BJ (cell line): Measurements from ENCODE around the gene CCDC3. TPM values are rescaled to one million over a fixed set of nuclear protein-coding genes. Genes with fewer than 3 reads are reported as not detected.

Experiments used
- CTCF ChIA-PET: fragments of 350-600 bp; formaldehyde crosslinking; extraction: SDS; loops from one replicate; lab custom pipeline; 2021; ENCODE audit warnings: antibody characterized with exemption, inconsistent platforms; lab: Yijun Ruan, JAX
- POLR2A ChIA-PET: fragments of 300-600 bp; sonication (Branson Sonifier 250); formaldehyde crosslinking; extraction: SDS; loops from one replicate; lab custom pipeline; 2021; ENCODE audit warnings: antibody characterized with exemption; lab: Charles Lee
- DNase-seq: peaks from one replicate; pipeline ENCODE4 v3.0.0-alpha.2; 2011; ENCODE audit warnings: low read depth
- H3K27me3 ChIP-seq: 2 replicates; pipeline ENCODE4 v1.6.0; 2011; ENCODE audit warnings: low read length; ENCODE audit not compliant: control insufficient read depth, insufficient read depth
- H3K36me3 ChIP-seq: 2 replicates; pipeline ENCODE4 v1.5.1; 2011; ENCODE audit warnings: low read length; ENCODE audit not compliant: control insufficient read depth, insufficient read depth
- H3K4me3 ChIP-seq: 2 replicates; pipeline ENCODE4 v1.5.1; 2011; ENCODE audit warnings: low read depth, mild to moderate bottlenecking, control low read depth, low read length
- polyA plus RNA-seq: library from polyadenylated mRNA; depleted of rRNA; stranded (reverse); fragments of >200 nt; gene quantifications from 2 replicates; pipeline ENCODE4 v1.2.3, GENCODE V29; 2011
- TF ChIP-seq, protein P1 (sequence below): IDR thresholded peaks from 2 replicates; pipeline ENCODE4 v1.5.1; 2011; ENCODE audit warnings: low read depth, mild to moderate bottlenecking, control low read depth, inconsistent platforms, low read length, moderate library complexity; ENCODE audit not compliant: insufficient read depth

CCDC3 gene
- polyA plus RNA-seq, 1 experiment = 0.02 TPM

DNA sequence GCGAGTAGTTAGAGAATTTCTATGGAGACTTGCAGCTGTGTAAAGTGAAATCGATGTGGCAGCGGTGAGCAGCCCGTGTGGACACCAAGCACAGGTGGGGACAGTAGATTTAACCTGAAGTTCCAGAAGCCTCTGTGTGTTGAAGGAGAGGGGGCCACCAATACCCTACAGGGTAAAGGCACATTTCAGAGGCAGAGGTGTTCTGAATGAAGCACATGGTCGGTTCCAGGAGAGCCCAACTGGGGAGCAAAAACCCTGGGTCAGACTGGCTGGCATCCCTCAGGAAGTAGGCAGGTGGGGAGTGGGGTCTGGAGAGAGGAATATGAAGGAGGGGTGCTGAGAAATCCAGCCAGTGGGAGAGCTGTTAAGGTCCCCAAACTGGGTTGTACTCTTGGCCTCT lies 76.6 kb downstream of the CCDC3 start:
- H3K36me3 ChIP-seq = no peaks in the 10 kb centered on the region
- no peak for DNase-seq
- ChIA-PET CTCF (no interaction called here), POLR2A (no interaction called here)
- TF ChIP-seq, protein P1, sequence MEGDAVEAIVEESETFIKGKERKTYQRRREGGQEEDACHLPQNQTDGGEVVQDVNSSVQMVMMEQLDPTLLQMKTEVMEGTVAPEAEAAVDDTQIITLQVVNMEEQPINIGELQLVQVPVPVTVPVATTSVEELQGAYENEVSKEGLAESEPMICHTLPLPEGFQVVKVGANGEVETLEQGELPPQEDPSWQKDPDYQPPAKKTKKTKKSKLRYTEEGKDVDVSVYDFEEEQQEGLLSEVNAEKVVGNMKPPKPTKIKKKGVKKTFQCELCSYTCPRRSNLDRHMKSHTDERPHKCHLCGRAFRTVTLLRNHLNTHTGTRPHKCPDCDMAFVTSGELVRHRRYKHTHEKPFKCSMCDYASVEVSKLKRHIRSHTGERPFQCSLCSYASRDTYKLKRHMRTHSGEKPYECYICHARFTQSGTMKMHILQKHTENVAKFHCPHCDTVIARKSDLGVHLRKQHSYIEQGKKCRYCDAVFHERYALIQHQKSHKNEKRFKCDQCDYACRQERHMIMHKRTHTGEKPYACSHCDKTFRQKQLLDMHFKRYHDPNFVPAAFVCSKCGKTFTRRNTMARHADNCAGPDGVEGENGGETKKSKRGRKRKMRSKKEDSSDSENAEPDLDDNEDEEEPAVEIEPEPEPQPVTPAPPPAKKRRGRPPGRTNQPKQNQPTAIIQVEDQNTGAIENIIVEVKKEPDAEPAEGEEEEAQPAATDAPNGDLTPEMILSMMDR = no peak
- H3K27me3 ChIP-seq = no peaks in the 10 kb centered on the region
- no peak overlapping the region for H3K4me3 ChIP-seq

DNA sequence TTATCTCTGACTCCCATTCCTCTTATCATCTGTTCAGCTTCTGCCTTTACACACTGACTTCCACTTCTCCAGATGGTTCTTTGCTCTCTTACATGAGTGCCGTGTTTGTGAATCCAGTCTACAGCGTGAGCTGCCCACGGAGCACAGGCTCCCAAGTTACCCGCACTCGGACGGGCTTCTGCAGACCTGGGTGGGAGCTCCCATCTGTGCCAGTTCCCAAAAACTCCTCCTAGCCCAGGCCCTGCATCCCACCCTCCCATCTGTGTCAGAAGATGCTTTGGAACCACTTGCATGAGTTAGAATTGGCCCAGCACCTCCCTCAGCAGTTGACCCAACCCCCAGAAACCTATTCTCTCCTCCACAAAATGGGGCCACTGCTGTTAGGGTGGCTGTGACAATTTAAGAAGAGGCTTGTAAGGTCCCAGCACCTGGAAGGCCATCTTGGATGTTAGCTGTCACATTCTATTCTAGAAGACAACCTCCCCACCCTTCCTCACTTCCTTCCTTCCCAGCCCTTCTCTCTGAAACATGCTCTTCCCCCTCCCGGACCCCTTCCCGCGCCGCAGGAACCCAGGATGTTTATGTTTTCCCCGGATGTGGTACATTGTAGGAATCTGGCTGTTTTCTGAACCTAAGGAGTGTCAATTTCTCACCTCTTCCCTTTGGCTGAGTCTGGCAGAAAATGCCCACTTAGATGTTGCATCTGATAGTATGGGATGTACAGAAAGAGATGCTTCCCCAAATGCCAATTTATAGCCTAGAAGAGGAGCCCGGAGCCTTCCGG lies 79.2 kb downstream of the CCDC3 start:
- DNase-seq = no peak
- H3K4me3 ChIP-seq = no peak overlapping the region
- CTCF ChIA-PET = no interaction called here

GRCh38 chr10:12921163-12921562 lies 80.3 kb downstream of the CCDC3 start:
- CTCF ChIA-PET = no interaction called here
- Histone ChIP-seq H3K27me3 (no peaks in the 10 kb centered on the region), H3K4me3 (no peak overlapping the region), H3K36me3 (no peaks in the 10 kb centered on the region)
- POLR2A ChIA-PET = no interaction called here
- DNase-seq = no peak
- TF ChIP-seq, protein P1 = no peak

More for the DNA sequence above, 79.2 kb downstream of the CCDC3 start:
- no peaks in the 10 kb centered on the region for H3K27me3 ChIP-seq
- POLR2A ChIA-PET = no interaction called here
- H3K36me3 ChIP-seq = no peaks in the 10 kb centered on the region
- TF ChIP-seq, protein P1 = no peak

DNA sequence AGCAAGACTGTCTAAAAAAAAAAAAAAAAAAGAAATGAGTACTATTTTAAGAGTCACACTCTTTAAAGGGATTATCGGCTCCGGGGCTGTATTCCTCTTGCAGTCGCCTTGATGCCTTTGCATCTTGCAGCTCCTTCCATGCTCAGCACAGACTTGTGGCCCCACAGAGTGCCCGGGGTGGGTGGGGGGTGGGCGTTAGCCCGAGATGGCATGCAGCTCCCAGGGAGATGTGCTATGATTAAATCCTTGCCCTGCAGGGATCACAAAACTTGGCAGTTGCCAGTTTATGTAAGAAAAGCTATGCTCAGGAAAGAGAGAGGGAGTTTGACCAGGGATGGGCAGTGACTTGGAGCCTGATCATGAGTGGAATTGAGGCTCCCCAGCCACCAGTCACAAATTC lies 81.9 kb downstream of the CCDC3 start:
- TF ChIP-seq, protein P1 = no peak
- Histone ChIP-seq H3K4me3 (no peak overlapping the region), H3K27me3 (no peaks in the 10 kb centered on the region), H3K36me3 (no peaks in the 10 kb centered on the region)
- CTCF ChIA-PET = no interaction called here
- no peak for DNase-seq
- POLR2A ChIA-PET = no interaction called here

- H3K4me3 ChIP-seq = no peak overlapping the region
- ChIA-PET POLR2A (no interaction called here), CTCF (no interaction called here)
- no peaks in the 10 kb centered on the region for H3K36me3 ChIP-seq
- TF ChIP-seq, protein P1 = no peak
- no peak for DNase-seq
- H3K27me3 ChIP-seq = no peaks in the 10 kb centered on the region
Measured at GRCh38 chr10:12916587-12916986, 84.9 kb downstream of the CCDC3 start.
